Bone marrow (tissue), 2 donors: ENCODE measurements around the gene PRR19.
A peak's percentile ranks its signal among the peaks of the same experiment; 100 is the strongest.
"Not testable (repeated sequence)": the region's sequence is repeated elsewhere in the genome, so short reads cannot be mapped to it uniquely, and the experiment has no call there.

Source experiments
- DNase-seq, 2 donors: peaks; one replicate each; lab custom pipeline; 2025; lab: John Stamatoyannopoulos, UW

PRR19 gene

GRCh38 chr19:42301646-42302203 is at the start of gene PRR19:
Gene PRR19 (plus strand): TSS chr19:42302132. CDS start chr19:42309585, 7,453 bp downstream.
- no peak for DNase-seq

GRCh38 chr19:42252365-42253244 is 49.3 kb upstream of the PRR19 start:
- DNase-seq, result peak in 1 of 2 donors; percentile 16

GRCh38 chr19:42253245-42254088 is 48.5 kb upstream of the PRR19 start:
- peak; percentile 22 to 46 for DNase-seq

- peak; percentile 46 to 47 for DNase-seq
Observed at GRCh38 chr19:42254089-42254849, 47.7 kb upstream of the PRR19 start.

- peak; percentile 60 to 93 for DNase-seq
Observed at GRCh38 chr19:42254850-42255765, 46.8 kb upstream of the PRR19 start, which contains the start of gene ERF. Gene ERF (minus strand): TSS chr19:42255128. CDS start chr19:42254999, 129 bp downstream.

GRCh38 chr19:42255766-42256745 is 45.9 kb upstream of the PRR19 start:
- peak in 1 of 2 donors; percentile 39 for DNase-seq

- not testable (repeated sequence) for DNase-seq
Observed at GRCh38 chr19:42257842-42258241, 44.1 kb upstream of the PRR19 start.

GRCh38 chr19:42261763-42262162 is 40.2 kb upstream of the PRR19 start:
- no peak for DNase-seq

GRCh38 chr19:42266105-42266504 is 35.8 kb upstream of the PRR19 start:
- not testable (repeated sequence) for DNase-seq

GRCh38 chr19:42266928-42267603 is 34.9 kb upstream of the PRR19 start:
- not testable (repeated sequence) for DNase-seq

- DNase-seq, result no peak
Observed at GRCh38 chr19:42267644-42268141, 34.2 kb upstream of the PRR19 start.

- peak; percentile 97 to 99 for DNase-seq
Observed at GRCh38 chr19:42268142-42268703, 33.7 kb upstream of the PRR19 start.

- DNase-seq, result peak; percentile 92 to 100
Observed at GRCh38 chr19:42268704-42269477, 33.0 kb upstream of the PRR19 start, which contains the start of gene CIC. Gene CIC (plus strand): TSS chr19:42269252. CDS start chr19:42271784, 2,532 bp downstream.

- no peak for DNase-seq
Observed at GRCh38 chr19:42269478-42270345, 32.2 kb upstream of the PRR19 start.

GRCh38 chr19:42270346-42271044 is 31.4 kb upstream of the PRR19 start:
- peak; percentile 37 to 79 for DNase-seq
